ENCODE results near the gene CHMP4B.
"Not testable (repeated sequence)": the region's sequence is repeated elsewhere in the genome, so short reads cannot be mapped to it uniquely, and the experiment has no call there.

DNA sequence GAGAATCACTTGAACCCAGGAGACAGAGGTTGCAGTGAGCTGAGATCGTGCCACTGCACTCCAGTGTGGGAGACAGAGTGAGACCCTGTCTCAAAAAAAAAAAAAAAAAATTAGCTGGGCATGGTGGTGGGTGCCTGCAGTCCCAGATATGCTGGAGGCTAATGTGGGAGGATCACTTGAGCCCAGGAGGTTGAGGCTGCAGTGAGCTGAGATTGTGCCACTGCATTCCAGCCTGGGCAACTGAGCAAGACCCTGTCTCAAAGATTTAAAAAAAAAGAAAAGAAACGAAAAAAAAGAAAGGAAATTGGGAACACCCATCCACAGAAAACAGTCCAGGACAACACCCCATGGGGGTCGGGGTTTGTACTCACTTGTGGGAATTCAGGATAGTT is 18.6 kb upstream of the CHMP4B start:
- not testable (repeated sequence) for TF ChIP-seq EZH2phosphoT487 (IDR thresholded peaks at IDR 0.05; ENCODE audit: insufficient read depth, low read depth); EZH2 (IDR thresholded peaks at IDR 0.05; ENCODE audit: insufficient read depth, poor library complexity, severe bottlenecking)
